ENCODE data around the gene PRPF31.

GRCh38 chr19:54158812-54159351, 43.3 kb downstream of the PRPF31 start:
- TF ChIP-seq POLR2AphosphoS5 (IDR thresholded peaks at IDR 0.05) (no peak), CTCF (IDR thresholded peaks at IDR 0.05) (no peak), POLR2A (IDR thresholded peaks at IDR 0.05) (no peak)
